Left cardiac atrium (tissue), 4 donors: ENCODE results near the gene CHKB. TPM values are rescaled to one million over a fixed set of nuclear protein-coding genes. Genes with fewer than 3 reads are reported as not detected.
A peak's percentile ranks its signal among the peaks of the same experiment; 100 is the strongest.

Source experiments
- ATAC-seq, 2 donors: fragments of 200-7000 bp; cut with Tn5 transposase; one replicate each; pipeline ENCODE4 v1.9.1; 2020; ENCODE audit warnings: mild to moderate bottlenecking in 2 of 2, moderate library complexity in 2 of 2
- DNase-seq: peaks from one replicate; pipeline ENCODE4 v3.0.0-alpha.2; 2020
- intact Hi-C, 2 donors: fragments of 100-400 bp; cut with DNase I; formaldehyde crosslinking; loops; one replicate each; pipeline versions ENCODE4 v1.14.1 to v1.15.1; 2022 to 2023
- total RNA-seq, 2 donors: library from RNA; stranded (reverse); fragmentation: NEBNext Ultra II Directional; extraction: Animal tissue kit (Norgen Biotek cat#: 25700); gene quantifications; one replicate each; pipeline ENCODE4 v1.2.1, GENCODE V29; 2021
- donor health status: DM: no; HTN: yes; CAD: no.
- donor health status: DM: no; HTN: yes; CAD: no; lungs with severe emphysema.
- donor health status: DM: yes; HTN: yes; CAD: no.
- donor health status: Dilated cardiomyopathy.

The CHKB gene
- total RNA-seq, 2 donors from 2014 or later = 31.6 to 35.3 TPM

DNA sequence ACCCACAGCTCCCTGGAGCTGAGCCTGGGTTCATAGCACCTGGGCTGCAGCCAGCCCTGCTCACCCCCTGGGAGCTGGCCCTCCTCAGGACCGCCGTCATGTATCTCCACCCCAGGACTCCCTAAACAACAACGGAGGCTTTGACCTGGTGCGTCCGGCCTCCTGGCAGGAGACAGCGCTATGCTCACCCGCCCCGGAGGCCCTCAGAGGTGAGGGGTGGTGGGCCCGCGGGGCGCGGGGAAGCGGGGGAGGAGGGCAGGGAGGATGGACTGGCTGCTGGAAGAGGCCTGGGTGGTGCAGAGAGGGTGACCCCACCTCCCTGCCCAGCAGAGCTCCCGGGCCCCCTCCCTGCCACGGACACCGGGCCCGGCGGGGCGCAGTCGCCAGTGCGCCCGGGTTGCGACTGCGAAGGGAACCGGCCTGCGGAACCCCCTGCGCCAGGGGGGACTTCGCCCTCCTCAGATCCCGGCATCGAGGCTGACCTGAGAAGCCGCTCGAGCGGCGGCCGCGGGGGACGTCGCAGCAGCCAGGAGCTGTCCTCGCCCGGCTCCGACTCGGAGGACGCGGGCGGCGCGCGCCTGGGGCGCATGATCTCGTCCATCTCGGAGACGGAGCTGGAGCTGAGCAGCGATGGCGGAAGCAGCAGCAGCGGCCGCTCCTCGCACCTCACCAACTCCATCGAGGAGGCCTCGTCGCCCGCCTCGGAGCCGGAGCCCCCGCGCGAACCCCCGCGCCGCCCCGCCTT, 21.0 kb upstream of the CHKB start:
- intact Hi-C loops = no loop called here
- ATAC-seq (no peak), DNase-seq (no peak)

DNA sequence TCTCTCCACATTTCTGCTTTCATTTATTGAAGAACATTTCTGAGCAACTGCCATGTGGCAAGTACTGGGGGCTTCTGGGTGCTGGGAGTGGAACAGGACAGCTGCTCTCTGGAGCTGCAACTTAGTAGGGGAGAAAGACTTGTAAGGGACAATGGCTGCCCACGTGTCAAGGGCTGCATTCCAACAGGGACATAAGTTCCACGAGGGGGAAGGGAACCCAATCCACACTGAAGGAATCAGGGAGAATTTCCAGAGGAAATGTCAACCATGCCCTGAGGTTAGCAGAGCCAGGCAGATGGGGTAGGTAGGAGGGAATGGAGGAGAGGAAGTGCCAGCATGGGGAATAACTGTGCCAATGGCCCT, 19.7 kb upstream of the CHKB start:
- intact Hi-C loops = no loop called here
- DNase-seq (no peak), ATAC-seq (no peak)

DNA sequence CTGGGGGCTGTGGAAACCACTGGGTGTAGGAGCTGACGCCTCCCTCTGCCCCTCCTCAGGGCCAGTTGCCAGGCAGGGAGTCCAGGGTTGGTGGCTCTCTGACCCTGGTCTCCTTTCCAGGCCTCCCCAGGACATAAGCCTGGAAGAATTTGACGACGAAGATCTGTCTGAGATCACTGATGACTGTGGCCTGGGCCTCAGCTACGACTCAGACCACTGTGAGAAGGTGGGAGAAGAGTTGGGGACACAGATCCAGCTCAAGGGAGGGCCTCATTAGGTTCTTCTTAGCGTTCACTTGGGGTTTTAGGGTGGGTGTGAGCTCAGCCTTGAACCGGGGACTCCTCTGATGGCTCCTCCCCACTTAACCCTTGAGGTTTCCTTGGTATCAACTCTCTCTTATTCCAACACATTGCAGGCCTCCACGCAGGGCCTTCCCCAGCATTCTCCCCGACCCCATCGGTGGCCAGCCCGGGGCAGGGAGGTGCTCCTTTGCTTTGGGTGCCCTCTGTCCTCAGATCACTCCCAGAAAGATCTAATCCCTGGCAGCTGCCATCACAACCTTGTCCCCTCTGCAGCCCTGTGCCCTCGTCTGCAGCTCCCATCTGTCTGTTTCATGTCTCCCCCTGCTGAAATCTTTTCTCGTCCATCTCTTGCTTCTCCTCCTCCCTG, 19.2 kb upstream of the CHKB start:
- ATAC-seq (no peak), DNase-seq (no peak)
- intact Hi-C loops = no loop called here

GRCh38 chr22:50600967-50601668, 18.5 kb upstream of the CHKB start:
- DNase-seq (no peak), ATAC-seq (no peak)
- intact Hi-C loops = no loop called here

DNA sequence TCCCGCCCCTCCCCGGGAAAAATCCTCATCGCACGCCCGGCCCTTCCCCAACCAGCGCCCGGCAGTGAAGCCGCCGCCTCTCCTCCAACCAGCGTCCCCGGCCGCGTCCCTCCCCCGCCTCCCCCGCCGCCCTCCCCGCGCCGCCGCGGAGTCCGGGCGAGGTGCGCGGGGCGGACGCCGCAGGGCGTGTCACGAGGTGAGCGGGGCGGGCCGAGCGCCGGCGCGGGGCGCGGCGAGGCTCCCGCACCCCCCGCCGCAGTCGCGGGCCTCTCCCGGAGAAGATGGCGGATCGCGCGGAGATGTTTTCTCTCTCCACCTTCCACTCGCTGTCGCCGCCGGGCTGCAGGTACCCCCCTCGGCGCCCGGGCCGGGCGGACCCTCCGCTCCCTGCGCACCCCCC, 17.9 kb upstream of the CHKB start, which contains the start of gene MAPK8IP2:
Gene MAPK8IP2, plus strand, starts transcription at position 256 of the 400 bp plus-strand sequence. Its CDS starts 26 bp downstream, at position 282.
- no peak for DNase-seq
- peak; percentile 56 to 58 for ATAC-seq
- intact Hi-C loops = no loop called here

GRCh38 chr22:50599816-50600455, 17.3 kb upstream of the CHKB start:
- intact Hi-C loops = no loop called here
- peak; percentile 62 for DNase-seq
- ATAC-seq = peak; percentile 88 to 92

DNA sequence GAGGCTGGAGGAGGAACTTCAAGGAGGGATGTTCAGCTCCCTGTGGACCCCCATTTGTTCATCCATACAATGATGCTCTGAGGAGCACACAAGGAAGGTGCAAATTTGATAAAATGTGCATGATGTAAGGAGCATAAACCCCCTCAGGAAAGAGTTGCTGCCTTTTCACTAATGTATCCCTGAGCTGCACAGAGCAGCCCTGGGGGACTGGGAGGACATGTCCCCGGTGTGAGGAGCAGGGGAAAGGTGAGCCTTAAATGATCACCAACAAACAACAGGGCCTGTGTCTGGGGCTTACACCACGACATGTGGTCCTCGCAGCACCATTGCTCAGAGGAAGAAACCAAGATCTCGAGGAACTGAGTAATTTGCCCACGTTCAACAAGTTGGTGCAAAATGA, 14.4 kb upstream of the CHKB start:
- DNase-seq (no peak), ATAC-seq (no peak)
- intact Hi-C loops = no loop called here

DNA sequence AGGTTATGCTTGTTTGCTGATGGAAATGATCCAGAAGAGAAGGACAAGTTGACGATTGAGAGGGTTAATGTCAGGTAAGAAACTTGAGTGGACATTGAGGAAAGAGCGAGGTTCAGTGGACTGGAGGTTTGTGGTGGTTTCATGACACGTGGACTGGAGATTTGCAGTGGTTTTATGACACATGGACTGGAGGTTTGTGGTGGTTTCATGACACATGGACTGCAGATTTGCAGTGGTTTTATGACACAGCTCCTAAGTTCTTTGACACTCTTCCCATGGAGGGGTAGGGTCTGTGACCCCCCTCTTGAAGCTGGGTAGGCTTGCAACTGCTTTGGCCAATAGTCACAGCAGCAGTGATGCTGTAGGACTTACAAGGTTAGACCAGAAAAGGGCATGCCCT, 12.5 kb upstream of the CHKB start:
- no peak for DNase-seq
- no peak for ATAC-seq
- intact Hi-C loops = no loop called here

GRCh38 chr22:50587407-50587806, 4.8 kb upstream of the CHKB start:
- ATAC-seq = no peak
- intact Hi-C loops = no loop called here
- no peak for DNase-seq

DNA sequence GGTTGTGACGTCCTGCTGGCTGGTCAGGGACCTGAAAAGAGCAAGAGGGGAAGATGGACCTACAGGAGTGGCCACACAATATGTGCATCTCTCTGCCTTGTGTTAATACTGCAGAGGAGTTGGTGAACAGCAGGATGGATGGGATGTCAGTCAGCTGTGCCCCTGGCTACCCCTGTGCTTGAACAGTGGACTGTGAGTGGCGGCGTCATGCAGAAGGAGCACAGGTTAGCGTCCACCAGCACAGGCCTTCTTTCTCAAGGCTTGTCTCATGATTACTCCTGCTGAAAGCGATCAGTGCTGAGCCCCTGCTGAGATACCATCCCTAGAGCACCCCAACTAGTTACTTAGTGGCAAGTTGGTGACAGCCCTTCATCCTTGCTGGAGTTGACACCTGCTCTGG, 3.8 kb upstream of the CHKB start:
- no peak for DNase-seq
- intact Hi-C loops = no loop called here
- no peak for ATAC-seq

GRCh38 chr22:50585781-50586180, 3.1 kb upstream of the CHKB start:
- intact Hi-C loops = no loop called here
- ATAC-seq (no peak), DNase-seq (no peak)

DNA sequence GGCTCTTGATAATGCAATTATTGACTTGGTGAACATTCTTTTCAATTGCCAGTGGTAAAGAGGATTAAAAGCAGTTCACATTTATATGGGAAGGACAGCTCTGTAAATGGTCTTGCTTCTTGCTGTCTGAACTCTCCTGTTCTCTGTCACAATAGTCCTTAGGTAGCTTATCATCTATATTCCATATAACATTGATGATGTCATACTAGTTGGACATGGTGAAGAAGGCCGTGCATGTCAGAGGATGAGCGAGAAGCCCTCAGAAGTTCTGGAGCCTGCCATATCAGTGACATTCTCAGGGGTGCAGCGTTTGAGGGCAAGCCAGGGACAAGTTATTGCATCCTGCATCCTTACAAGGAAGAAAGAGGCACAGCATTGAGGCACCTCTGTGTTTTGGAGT, 2.6 kb upstream of the CHKB start:
- intact Hi-C loops = no loop called here
- DNase-seq (no peak), ATAC-seq (no peak)

DNA sequence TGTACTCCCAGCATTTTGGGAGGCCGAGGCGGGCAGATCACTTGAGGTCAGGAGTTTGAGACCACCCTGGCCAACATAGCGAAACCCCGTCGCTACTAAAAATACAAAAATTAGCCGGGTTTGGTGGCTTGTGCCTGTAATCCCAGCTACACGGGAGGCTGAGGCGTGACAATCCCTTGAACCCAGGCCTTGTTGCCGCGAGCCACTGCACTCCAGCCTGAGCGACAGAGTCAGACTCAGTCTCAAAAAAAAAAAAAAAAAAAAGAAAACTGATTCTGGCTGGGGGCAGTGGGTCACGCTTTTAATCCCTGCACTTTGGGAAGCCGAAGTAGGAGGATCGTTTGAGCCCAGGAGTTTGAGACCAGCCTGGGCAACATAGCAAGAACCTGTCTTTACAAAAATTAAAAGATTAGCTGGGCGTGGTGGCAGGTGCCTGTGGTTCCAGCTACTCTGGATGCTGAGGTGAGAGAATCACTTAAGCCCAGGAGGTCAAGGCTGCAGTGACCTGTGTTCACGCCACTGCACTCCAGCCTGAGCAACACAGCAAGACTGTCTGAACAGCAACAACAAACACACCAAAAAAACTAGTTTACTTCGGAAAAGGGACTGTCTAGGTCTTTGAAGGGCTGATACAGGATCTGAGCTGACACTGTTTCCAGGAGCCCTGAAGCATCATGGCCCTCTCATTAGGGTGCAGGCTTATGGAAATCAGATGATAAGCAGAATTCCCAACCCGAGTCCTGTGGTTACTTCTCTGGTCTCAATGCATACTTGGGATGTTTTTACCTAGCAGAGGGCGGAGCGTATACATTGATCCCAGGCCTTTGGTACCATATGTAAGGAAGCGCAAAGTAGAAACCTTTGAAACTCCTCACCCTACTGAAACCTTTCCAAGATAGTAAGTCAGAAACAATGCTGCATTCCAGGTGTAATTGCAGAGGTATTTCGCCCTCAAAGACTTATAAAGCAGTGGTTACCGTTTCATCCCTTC, 1.8 kb upstream of the CHKB start:
- ATAC-seq = no peak
- intact Hi-C loops = loop anchor here in 1 of 2 donors (5.0 kb wide), 1 partner anchor 38 kb away; no protein-coding TSS in a partner anchor
- no peak for DNase-seq

DNA sequence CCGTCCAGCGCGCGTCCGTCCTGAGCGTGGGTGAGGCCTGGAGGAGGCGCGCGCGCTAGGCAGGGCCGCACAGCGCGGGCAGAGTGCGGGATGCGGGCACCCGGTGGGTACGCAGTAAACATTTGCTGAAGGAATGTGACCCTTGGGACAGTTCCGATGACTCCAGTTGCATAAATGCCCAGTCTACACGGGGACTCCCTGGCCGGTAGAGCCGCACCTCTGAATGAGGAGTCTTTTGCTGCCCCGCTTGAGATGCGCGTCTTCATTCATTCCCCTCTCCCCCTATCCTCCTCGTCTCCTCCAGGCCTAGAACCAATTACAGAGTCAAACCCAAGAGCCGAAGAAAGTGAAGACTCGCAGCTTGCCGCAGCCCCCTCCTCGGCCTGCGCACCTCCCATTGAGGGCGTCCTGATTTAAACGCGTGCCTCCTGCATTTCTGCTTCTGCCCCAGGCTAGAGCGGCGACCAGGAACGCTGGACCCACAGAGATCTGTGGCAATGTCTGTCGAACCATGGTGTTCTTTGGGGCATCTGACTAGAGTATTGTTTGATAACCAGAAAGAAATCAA, 729 bp upstream of the CHKB start:
- DNase-seq = no peak
- peak; percentile 21 to 50 for ATAC-seq
- intact Hi-C loops = loop anchor here in 1 of 2 donors (5.0 kb wide), 1 partner anchor 39 kb away; no protein-coding TSS in a partner anchor

DNA sequence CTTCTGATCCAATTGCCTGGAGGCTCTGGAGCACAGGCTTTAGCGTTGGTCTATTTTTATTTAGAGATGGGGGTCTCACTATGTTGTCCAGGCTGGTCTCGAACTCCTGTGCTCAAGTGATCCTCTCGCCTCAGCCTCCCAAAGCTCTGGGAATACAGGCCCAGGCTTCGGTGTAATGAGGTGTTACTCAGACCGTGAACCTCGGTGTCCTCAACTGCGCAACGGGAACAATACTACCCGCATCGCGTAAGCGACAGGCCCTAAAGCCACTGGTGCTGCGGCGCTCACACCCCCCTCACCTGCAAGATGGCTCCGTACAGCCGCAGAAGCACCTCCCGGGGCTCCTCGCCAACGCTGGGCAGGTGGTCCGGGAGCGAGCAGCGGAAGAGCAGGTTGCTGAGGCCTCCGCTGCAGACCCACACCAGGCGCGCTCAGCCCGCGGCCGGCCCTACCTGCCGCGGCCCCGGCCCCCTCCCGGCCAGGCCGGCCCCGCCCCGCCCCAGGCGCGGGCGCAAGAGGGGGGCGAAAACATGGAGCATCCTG, 628 bp downstream of the CHKB start:
- ATAC-seq = peak in 1 of 2 donors; percentile 1
- no peak for DNase-seq
- intact Hi-C loops = loop anchor here in 1 of 2 donors (5.0 kb wide), 1 partner anchor 40 kb away; no protein-coding TSS in a partner anchor

DNA sequence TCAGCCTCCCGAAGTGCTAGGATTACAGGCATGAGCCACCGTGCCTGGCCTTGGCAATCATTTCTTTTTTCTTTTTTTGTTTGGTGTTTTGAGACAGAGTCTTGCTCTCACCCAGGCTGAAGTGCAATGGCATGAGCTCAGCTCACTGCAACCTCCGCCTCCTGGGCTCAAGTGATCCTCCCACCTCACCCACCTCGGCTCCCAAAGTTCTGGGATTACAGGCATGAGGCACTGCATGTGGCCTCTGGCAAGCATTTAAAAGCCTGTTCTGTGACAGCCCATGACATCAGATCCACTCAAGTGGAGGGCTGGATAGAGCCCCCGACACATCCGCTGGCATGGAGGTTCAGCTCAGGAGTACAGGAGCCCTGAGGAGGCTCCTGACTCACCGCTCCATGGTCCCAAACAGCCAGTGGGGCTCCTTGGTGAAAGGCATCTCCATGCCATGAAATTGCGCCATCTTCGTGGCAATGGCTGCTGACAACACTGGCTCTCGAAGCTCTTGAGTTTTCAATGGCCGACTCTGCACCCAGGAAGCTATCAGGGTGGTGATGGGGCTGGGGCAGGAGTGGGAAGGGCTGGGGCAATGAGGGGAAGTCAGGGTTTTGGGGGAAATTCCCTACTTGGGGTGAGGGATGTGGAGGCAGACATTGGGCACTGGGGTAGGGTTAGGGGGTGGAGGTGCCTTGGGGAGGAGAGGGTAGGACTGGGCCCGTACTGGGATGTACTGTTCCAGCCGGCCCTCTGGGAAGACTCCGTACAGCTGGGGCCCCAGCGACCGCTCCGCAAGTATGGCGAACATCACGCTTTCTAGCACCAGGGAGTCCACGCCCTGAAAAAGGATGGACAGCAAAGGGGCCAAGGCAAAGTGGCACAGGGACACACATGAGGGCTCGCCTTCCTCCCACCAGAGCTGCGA, 1.4 kb downstream of the CHKB start:
- DNase-seq (no peak), ATAC-seq (no peak)
- intact Hi-C loops = loop anchor here in 1 of 2 donors (5.0 kb wide), 1 partner anchor 41 kb away; no protein-coding TSS in a partner anchor

DNA sequence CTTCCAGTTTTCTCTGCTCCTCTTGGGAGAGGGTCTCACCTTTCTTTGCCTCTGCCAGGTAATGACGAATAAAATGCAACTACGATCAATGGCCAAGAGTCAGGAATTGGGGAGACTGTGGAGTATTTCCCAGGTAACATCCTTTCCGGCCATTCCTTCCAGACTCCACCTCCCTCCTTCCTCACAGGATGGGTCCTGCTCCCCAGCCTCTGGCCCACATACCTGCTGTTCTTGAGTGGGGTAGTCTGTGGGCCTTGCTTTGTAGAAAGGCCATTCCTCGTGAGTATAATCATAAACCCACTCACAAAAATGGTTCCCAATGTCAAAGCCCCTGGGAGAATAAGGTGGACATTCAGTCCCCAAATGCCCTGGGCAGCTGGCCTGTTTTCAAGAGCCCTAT, 2.9 kb downstream of the CHKB start:
- no peak for ATAC-seq
- no peak for DNase-seq
- intact Hi-C loops = loop anchor here in 1 of 2 donors (5.0 kb wide), 1 partner anchor 43 kb away; no protein-coding TSS in a partner anchor
